ENCODE results near the gene KLHL6.
"Not testable (repeated sequence)": the region's sequence is repeated elsewhere in the genome, so short reads cannot be mapped to it uniquely, and the experiment has no call there.

The KLHL6 gene

DNA sequence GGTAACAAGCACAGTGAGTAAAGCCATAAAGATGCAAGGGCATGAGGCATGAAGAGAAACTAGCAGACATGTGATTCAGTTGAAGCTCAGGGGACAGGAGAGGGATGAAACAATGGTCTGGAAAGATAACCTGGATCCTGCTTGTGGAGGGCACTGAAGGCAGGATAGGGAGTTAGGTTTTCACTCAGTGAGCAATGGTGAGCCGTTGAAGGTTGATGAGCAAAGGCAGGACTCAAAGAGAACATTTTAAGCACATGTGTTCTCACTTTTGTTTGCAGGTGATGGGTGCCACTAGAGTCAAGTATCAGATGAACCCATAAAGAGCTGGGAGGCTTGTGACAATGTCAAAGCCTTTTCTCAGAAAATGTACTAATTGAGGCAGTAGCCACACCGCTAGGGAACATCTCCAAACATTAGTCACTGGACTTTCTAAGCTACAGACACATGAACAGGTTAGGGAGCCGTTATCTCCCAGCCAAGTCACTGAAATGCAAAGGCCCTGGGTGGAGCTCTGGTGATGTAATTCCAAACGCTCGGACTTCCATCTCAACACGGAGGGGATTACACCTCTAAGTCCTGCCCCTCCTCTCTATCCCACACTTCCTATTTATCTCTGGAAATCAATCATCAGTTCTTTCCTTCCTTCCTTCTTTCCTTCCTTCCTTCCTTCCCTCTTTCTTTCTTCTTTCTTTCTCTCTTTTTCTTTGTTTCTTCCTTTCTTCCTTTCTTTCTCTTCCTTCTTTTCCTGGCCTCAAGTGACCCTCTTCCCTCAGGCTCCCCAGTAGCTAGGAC, 22.7 kb downstream of the KLHL6 start:
- no peak for DNase-seq (ENCODE audit: low read depth in 1 of 2, low spot score in 1 of 2)

GRCh38 chr3:183529717-183530116, 25.8 kb downstream of the KLHL6 start:
- DNase-seq (ENCODE audit: low read depth in 1 of 2, low spot score in 1 of 2): no peak

GRCh38 chr3:183529185-183529584, 26.3 kb downstream of the KLHL6 start:
- no peak for DNase-seq (ENCODE audit: low read depth in 1 of 2, low spot score in 1 of 2)

DNA sequence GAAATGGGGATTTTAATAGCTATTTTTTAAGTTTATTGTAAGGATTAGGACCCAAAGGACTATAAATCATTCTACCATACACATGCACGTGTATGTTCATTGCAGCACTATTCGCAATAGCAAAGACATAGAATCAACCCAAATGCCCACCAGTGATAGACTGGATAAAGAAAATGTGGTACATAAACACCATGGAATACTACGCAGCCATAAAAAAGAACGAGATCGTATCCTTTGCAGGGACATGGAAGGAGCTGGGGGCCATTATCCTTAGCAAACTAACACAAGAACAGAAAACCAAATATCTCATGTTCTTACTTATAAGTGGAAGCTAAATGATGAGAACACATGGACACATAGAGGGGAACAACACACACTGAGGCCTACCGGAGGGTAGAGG, 26.7 kb downstream of the KLHL6 start:
- not testable (repeated sequence) for DNase-seq (ENCODE audit: low read depth in 1 of 2, low spot score in 1 of 2)

DNA sequence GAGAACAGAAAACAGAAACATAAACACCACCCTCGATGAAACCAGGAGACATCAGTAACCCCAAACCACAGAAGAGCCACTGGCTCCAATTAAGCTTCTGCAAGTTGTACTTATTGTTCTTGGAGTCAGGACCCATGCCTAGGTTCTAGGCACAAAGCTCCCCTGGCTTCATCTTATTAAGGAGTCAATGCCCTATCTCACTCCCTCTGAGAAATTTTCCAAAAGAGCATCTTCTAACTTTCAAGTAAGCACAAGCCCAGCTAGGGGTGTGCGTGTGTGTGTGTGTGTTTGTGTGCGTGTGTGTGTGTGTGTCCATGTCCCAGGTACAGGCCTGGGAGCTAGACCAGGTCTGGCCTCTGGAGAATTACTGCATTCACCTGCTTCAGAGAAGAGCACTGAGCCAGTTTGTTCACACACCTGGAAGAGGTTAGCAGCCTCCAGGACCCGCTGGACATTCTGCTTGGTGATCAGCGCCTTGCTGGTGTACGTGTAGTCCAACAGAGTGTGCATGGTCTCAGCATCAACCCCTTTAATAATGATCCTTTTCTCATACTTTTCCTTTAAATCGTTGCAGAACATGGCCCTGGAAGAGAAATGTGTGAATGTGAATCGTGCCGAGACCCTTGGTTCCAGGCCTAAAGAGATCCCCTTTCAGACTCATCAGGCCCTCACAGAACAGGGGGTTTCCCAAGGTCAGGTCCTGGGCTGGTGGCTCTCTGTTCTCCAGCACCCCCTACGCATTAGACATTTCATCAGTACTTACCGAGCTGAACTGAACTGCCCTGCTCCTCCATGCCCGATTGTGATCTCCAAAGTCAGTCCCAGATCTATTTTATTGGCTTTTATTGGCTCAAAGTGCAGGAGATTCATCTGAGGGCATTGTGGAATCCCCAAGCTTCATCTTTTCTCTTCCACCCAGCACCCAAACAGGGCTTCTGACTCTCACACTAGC, 27.8 kb downstream of the KLHL6 start:
- no peak for DNase-seq (ENCODE audit: low read depth in 1 of 2, low spot score in 1 of 2)

- DNase-seq (ENCODE audit: low read depth in 1 of 2, low spot score in 1 of 2): no peak
Observed at GRCh38 chr3:183526838-183527427, 28.6 kb downstream of the KLHL6 start.

- DNase-seq (ENCODE audit: low read depth in 1 of 2, low spot score in 1 of 2): no peak
Observed at GRCh38 chr3:183524476-183524875, 31.0 kb downstream of the KLHL6 start.

- not testable (repeated sequence) for DNase-seq (ENCODE audit: low read depth in 1 of 2, low spot score in 1 of 2)
Observed at GRCh38 chr3:183520741-183521556, 34.6 kb downstream of the KLHL6 start.

DNA sequence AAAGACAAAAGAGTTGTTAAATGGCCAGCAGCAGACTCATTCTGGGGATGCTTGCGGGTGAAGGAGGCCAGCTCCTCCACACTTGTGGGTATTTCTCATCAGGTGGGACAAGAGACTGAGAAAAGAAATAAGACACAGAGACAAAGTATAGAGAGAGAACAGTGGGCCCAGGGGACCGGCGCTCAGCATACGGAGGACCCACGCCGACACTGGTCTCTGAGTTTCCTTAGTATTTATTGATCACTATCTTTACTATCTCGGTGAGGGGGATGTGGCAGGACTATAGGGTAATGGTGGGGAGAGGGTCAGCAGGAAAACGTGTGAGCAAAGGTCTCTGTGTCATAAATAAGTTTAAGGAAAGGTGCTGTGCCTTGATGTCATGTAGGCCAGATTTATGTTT, 35.2 kb downstream of the KLHL6 start:
- not testable (repeated sequence) for DNase-seq (ENCODE audit: low read depth in 1 of 2, low spot score in 1 of 2)

- no peak for DNase-seq (ENCODE audit: low read depth in 1 of 2, low spot score in 1 of 2)
Observed at GRCh38 chr3:183519891-183520290, 35.6 kb downstream of the KLHL6 start.

DNA sequence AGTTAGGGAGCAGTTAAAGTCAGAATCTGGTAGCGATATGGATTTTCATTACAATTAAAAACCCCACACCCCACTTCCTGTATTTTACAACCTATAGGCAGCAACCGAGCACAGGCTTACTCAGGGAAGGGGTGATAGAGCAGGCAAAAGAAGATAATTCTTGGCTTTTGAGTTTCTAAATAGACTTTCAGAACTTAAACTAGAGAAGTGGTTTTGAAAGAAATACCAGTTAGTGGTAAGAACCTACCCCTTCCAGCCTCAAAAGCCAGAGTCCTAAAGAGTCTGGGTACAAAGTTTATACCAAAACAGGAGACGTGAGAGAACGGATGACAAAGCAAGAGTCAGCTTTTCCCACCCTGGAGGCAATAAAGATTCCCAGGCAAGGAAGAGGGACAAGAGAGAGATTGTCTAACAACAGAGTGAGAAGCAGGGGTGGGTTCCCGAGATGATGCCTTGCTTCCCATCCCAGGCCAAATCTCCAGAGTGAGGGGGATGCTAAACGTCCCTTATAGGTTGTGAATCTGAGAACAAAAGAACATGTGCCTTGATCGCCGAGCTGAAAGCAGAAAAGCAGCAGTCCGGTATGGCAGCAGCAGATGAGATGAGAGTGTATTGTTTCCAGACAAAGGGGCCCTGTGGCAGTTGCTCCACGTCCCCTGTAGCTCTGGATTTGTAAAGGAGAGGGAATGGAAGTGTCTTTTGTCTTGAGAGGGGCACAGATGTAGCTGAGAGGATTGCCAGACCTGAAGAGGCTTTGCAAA, 36.8 kb downstream of the KLHL6 start:
- DNase-seq (ENCODE audit: low read depth in 1 of 2, low spot score in 1 of 2): no peak

DNA sequence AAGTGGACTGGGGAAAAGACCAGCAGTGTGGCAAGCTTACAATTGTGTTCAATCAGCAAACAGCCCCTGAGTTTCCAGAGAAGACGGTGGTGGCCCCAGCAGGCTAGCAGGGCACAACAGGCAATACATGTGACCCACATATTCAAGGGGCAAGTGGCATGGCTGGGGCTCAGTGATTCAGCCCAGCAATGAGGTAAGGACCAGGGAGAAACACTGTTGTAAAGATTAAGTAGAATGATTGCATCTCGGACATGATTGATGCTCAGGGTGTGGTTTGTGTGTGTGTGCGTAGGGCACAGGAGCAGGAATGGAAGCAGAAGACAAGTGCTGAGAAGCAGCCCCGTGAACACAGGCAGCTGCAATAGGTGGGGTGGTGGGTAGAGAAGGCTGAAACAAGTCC, 37.9 kb downstream of the KLHL6 start:
- no peak for DNase-seq (ENCODE audit: low read depth in 1 of 2, low spot score in 1 of 2)

GRCh38 chr3:183515968-183516851, 39.3 kb downstream of the KLHL6 start:
- peak in 1 of 2 donors; percentile 50 for DNase-seq (ENCODE audit: low read depth in 1 of 2, low spot score in 1 of 2)

- DNase-seq (ENCODE audit: low read depth in 1 of 2, low spot score in 1 of 2): no peak
Observed at GRCh38 chr3:183514021-183514420, 41.5 kb downstream of the KLHL6 start.

GRCh38 chr3:183513046-183513706, 42.3 kb downstream of the KLHL6 start:
- peak in 1 of 2 donors; percentile 12 for DNase-seq (ENCODE audit: low read depth in 1 of 2, low spot score in 1 of 2)

DNA sequence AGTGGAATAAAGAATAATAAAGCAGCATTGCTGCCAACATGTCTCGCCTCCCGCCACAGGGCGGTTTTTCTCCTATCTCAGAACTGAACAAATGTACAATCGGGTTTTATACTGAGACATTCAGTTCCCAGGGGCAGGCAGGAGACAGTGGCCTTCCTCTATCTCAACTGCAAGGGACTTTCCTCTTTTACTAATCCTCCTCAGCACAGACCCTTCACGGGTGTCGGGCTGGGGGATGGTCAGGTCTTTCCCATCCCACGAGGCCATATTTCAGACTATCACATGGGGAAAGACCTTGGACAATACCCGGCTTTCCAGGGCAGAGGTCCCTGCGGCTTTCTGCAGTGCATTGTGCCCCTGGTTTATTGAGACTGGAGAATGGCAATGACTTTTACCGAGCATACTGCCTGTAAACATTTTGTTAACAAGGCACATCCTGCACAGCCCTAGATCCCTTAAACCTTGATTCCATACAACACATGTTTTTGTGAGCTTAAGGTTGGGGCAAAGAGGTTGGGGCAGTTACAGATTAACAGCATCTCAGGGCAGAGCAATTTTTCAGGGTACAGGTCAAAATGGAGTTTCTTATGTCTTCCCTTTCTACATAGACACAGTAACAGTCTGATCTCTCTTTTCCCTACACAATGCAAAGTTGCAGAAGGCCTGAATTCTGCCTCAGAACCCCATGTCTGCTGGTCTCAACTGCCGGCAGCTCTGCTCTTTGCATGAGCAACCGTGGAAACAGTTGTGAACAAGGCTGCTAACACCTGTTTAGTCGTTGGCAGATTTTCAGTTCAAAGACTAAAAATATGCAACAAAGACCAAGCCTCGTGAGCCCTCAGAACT, 44.0 kb downstream of the KLHL6 start:
- DNase-seq (ENCODE audit: low read depth in 1 of 2, low spot score in 1 of 2): not testable (repeated sequence)

GRCh38 chr3:183508821-183509220, 46.7 kb downstream of the KLHL6 start:
- DNase-seq (ENCODE audit: low read depth in 1 of 2, low spot score in 1 of 2): no peak

DNA sequence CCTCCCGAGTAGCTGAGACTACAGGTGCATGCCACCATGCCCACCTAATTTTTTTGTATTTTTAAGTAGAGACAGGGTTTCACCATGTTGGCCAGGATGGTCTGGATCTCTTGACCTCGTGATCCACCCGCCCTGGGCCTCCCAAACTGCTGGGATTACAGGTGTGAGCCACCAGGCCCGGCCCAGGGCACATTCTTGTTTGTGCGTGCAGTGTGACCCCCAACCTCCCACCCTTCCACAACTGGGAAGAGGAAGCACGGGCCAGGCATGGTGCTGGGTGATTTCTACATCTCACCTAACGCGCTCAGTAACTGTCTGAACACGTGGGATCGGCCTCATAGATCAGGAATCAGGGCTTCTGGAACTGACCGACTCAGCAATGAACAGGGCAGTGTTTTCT, 48.0 kb downstream of the KLHL6 start:
- no peak for DNase-seq (ENCODE audit: low read depth in 1 of 2, low spot score in 1 of 2)
